Mesenchymal stem cell (in vitro differentiated cells and primary cell): Measurements from ENCODE around the gene NHLRC4.
A peak's percentile ranks its signal among the peaks of the same experiment; 100 is the strongest.

ENCODE experiments used
- DNase-seq: peaks from one replicate; pipeline ENCODE4 v3.0.0-alpha.2; 2013
- H2AFZ ChIP-seq: one replicate; pipeline ENCODE4 v1.6.1; 2013; ENCODE audit warnings: low read depth, mild to moderate bottlenecking, control low read depth, inconsistent platforms, low read length, moderate library complexity
- H2AK5ac ChIP-seq: 2 replicates; pipeline ENCODE4 v1.6.1; 2013; ENCODE audit warnings: low read length, moderate library complexity, mild to moderate bottlenecking, inconsistent platforms; ENCODE audit not compliant: severe bottlenecking
- H2BK120ac ChIP-seq: one replicate; pipeline ENCODE4 v1.6.1; 2013; ENCODE audit warnings: low read depth, mild to moderate bottlenecking, inconsistent platforms, low read length, moderate library complexity
- H2BK12ac ChIP-seq, 2 experiments: one replicate each; pipeline ENCODE4 v1.6.1; 2013; ENCODE audit warnings: inconsistent platforms in 2 of 2, low read length in 2 of 2, mild to moderate bottlenecking in 2 of 2, moderate library complexity in 2 of 2, control low read depth in 1 of 2
- H2BK15ac ChIP-seq: one replicate; pipeline ENCODE4 v1.6.1; 2013; ENCODE audit warnings: mild to moderate bottlenecking, low read depth, inconsistent platforms; ENCODE audit not compliant: poor library complexity, severe bottlenecking
- H2BK5ac ChIP-seq: 2 replicates; pipeline ENCODE4 v1.6.1; 2013; ENCODE audit warnings: low read depth, mild to moderate bottlenecking, low read length, control low read depth, inconsistent platforms; ENCODE audit not compliant: poor library complexity, severe bottlenecking
- H3K14ac ChIP-seq, 2 experiments: one replicate each; pipeline ENCODE4 v1.6.1; 2013; ENCODE audit warnings: inconsistent platforms in 2 of 2, low read length in 2 of 2, control low read depth in 1 of 2, mild to moderate bottlenecking in 1 of 2, moderate library complexity in 1 of 2
- H3K18ac ChIP-seq, 2 experiments: one replicate each; pipeline ENCODE4 v1.6.1; 2013; ENCODE audit warnings: inconsistent platforms in 2 of 2, low read length in 2 of 2, control low read depth in 1 of 2, low read depth in 1 of 2, mild to moderate bottlenecking in 1 of 2
- H3K23ac ChIP-seq, 2 experiments: one replicate each; pipeline ENCODE4 v1.6.1; 2013; ENCODE audit warnings: inconsistent platforms in 2 of 2, low read length in 2 of 2, mild to moderate bottlenecking in 2 of 2, moderate library complexity in 2 of 2, control low read depth in 1 of 2
- H3K27ac ChIP-seq: 2 replicates; pipeline ENCODE4 v1.5.1; 2013; ENCODE audit warnings: mild to moderate bottlenecking, moderate library complexity, low read length, control low read depth, inconsistent platforms; ENCODE audit not compliant: poor library complexity, severe bottlenecking
- H3K27me3 ChIP-seq, 2 experiments: 2 replicates each; pipeline versions ENCODE4 v1.6.1 to v1.7.0; 2013; ENCODE audit warnings: low read length in 2 of 2, mild to moderate bottlenecking in 2 of 2, moderate library complexity in 2 of 2, control low read depth in 1 of 2, inconsistent platforms in 1 of 2; ENCODE audit not compliant: control insufficient read depth in 1 of 2, insufficient read depth in 1 of 2
- H3K36me3 ChIP-seq, 2 experiments: 2 replicates each; pipeline versions ENCODE4 v1.6.1 to v1.7.0; 2013; ENCODE audit warnings: low read length in 2 of 2, control low read depth in 1 of 2, inconsistent platforms in 1 of 2, low read depth in 1 of 2, mild to moderate bottlenecking in 1 of 2; ENCODE audit not compliant: insufficient read depth in 2 of 2, control insufficient read depth in 1 of 2
- H3K4ac ChIP-seq, 2 experiments: one replicate each; pipeline ENCODE4 v1.6.1; 2013; ENCODE audit warnings: inconsistent platforms in 2 of 2, low read length in 2 of 2, mild to moderate bottlenecking in 2 of 2, moderate library complexity in 2 of 2, control low read depth in 1 of 2, low read depth in 1 of 2
- H3K4me1 ChIP-seq: 2 replicates; pipeline ENCODE4 v1.6.1; 2013; ENCODE audit warnings: low read depth, low read length, control low read depth; ENCODE audit not compliant: control insufficient read depth, insufficient read depth
- H3K4me2 ChIP-seq: 2 replicates; pipeline ENCODE4 v1.6.1; 2013; ENCODE audit warnings: low read length, mild to moderate bottlenecking, inconsistent platforms; ENCODE audit not compliant: poor library complexity, severe bottlenecking
- H3K4me3 ChIP-seq, 2 experiments: 2 replicates each; pipeline versions ENCODE4 v1.5.1 to v1.7.0; 2013; ENCODE audit warnings: low read length in 2 of 2, mild to moderate bottlenecking in 2 of 2, control low read depth in 1 of 2, low read depth in 1 of 2; ENCODE audit not compliant: insufficient read depth in 1 of 2
- H3K79me1 ChIP-seq: replicated peaks from 2 replicates; pipeline ENCODE4 v1.6.1; 2013; ENCODE audit warnings: mild to moderate bottlenecking, control low read depth, low read length, inconsistent platforms; ENCODE audit not compliant: poor library complexity, severe bottlenecking
- H3K9ac ChIP-seq: 2 replicates; pipeline ENCODE4 v1.7.0; 2013; ENCODE audit warnings: mild to moderate bottlenecking, low read length, moderate library complexity
- H3K9me3 ChIP-seq: 2 replicates; pipeline ENCODE4 v1.7.0; 2013; ENCODE audit warnings: mild to moderate bottlenecking, low read length; ENCODE audit not compliant: control insufficient read depth
- H4K8ac ChIP-seq: one replicate; pipeline ENCODE4 v1.6.1; 2013; ENCODE audit warnings: inconsistent platforms, mild to moderate bottlenecking, low read length, moderate library complexity
- H4K91ac ChIP-seq: one replicate; pipeline ENCODE4 v1.6.1; 2013; ENCODE audit warnings: mild to moderate bottlenecking, low read length, inconsistent platforms
- WGBS: methylation state at CpG from one replicate; pipeline ENCODE4 v1.1.7; 2013; ENCODE audit warnings: mixed read lengths; 5-methylcytosine and 5-hydroxymethylcytosine counted together

NHLRC4 gene

DNA sequence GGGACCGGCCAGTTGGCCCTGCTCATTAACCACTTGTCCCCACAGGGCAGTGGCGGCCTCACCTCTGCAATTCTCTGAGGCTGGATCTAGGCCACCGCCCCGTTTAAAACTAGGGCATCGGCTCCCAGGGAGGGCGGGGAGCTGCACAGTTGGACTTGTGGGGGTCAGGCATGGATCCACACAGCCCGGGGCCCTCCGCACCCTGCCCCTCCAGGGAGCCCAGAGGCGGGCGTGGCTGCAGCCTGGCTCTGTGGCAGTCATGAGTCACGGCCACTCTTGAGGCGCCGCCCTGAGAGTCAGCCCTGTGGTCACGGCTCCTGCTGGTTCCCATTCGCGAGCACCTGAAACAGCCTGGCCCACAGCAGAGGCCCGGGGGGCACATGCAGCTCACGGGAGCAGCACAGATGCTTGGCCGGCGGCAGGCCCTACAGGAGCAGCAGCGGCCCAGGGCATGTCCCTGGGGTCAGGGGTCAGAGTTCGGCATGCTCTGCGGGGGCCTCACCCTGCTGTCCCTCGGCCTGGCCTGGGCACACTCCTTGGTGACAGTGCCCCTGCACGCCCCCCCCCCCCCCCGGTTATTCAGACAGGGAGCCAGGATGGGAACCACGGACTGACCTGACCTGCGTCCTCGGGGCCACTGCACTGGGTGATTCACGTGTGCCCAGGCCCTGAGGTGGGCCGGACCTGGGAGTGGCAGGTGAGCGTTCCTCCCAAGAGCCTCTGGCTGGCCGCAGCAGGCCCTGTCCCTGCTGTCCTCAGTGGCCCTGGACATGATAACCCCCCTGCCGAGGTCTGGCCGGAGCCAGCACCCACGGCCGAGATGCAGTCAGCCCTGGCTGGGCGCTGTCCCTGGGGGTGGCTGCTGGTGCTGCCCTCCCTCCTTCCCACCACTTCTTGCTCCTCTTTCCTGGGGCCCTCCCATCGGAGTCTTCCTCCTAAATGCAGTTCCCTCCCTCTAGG lies 31.1 kb upstream of the NHLRC4 start:
- H3K9ac ChIP-seq: peak overlapping the region; percentile 39
- H3K23ac ChIP-seq: no peak overlapping the region
- H2BK12ac ChIP-seq: peak overlapping the region; percentile 1 to 59
- peak overlapping the region; percentile 30 for H3K4me2 ChIP-seq
- peak overlapping the region in 1 of 2 experiments; percentile 36 for H3K4me3 ChIP-seq
- H3K27ac ChIP-seq: no peak overlapping the region
- H3K4me1 ChIP-seq: peaks cover 67% of the 10 kb centered on the region
- WGBS: 71% methylated on average over 39 of the region's 39 CpGs
- H3K14ac ChIP-seq: peak overlapping the region in 1 of 2 experiments; percentile 49
- no peak overlapping the region for H2AK5ac ChIP-seq
- H2BK15ac ChIP-seq: no peak overlapping the region
- H2BK120ac ChIP-seq: no peak overlapping the region
- H4K8ac ChIP-seq: peak overlapping the region; percentile 65
- peaks cover 9 to 59% of the 10 kb centered on the region in 2 experiments for H3K36me3 ChIP-seq
- H3K4ac ChIP-seq: peak overlapping the region; percentile 6 to 22
- no peaks in the 10 kb centered on the region for H3K9me3 ChIP-seq
- peak; percentile 78 for DNase-seq
- H2BK5ac ChIP-seq: no peak overlapping the region
- H3K79me1 ChIP-seq: peaks cover 33% of the 10 kb centered on the region
- peak overlapping the region; percentile 52 for H4K91ac ChIP-seq
- peak overlapping the region in 1 of 2 experiments; percentile 61 for H3K18ac ChIP-seq
- H2AFZ ChIP-seq: no peak overlapping the region
- no peaks in the 10 kb centered on the region for H3K27me3 ChIP-seq

DNA sequence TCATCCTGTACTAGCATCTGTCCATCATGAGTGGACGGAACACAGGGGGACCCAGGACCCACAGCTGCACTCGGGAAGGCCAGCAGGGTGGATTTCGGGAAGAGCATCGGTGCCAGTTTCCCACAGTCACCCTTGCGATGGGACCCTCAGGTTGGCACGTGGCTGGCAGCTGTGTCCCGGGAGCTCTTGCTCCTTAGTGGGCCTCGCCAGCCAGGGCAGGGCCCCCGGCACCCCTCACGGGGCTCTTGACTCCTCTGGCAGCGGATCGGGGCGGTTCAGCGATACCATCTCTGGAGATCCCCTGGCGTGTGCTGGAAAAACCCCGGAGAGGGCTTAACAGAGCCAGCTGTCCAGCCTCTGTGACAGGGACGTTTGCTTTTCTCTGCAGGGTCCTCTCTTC lies 30.1 kb upstream of the NHLRC4 start:
- Histone ChIP-seq H3K79me1 (peaks cover 37% of the 10 kb centered on the region), H3K27me3 (no peaks in the 10 kb centered on the region), H3K9ac (no peak overlapping the region), H3K14ac (no peak overlapping the region), H2BK12ac (no peak overlapping the region), H3K4ac (no peak overlapping the region), H3K4me3 (no peak overlapping the region), H3K27ac (no peak overlapping the region), H4K91ac (no peak overlapping the region), H3K23ac (no peak overlapping the region), H2BK5ac (no peak overlapping the region), H3K18ac (no peak overlapping the region), H3K36me3 (peaks cover 9 to 62% of the 10 kb centered on the region in 2 experiments), H3K4me2 (no peak overlapping the region), H2AK5ac (no peak overlapping the region), H2BK15ac (no peak overlapping the region), H2AFZ (no peak overlapping the region), H3K4me1 (peaks cover 69% of the 10 kb centered on the region), H4K8ac (no peak overlapping the region), H2BK120ac (no peak overlapping the region), H3K9me3 (no peaks in the 10 kb centered on the region)
- no peak for DNase-seq
- WGBS: 93% methylated on average over 17 of the region's 17 CpGs

DNA sequence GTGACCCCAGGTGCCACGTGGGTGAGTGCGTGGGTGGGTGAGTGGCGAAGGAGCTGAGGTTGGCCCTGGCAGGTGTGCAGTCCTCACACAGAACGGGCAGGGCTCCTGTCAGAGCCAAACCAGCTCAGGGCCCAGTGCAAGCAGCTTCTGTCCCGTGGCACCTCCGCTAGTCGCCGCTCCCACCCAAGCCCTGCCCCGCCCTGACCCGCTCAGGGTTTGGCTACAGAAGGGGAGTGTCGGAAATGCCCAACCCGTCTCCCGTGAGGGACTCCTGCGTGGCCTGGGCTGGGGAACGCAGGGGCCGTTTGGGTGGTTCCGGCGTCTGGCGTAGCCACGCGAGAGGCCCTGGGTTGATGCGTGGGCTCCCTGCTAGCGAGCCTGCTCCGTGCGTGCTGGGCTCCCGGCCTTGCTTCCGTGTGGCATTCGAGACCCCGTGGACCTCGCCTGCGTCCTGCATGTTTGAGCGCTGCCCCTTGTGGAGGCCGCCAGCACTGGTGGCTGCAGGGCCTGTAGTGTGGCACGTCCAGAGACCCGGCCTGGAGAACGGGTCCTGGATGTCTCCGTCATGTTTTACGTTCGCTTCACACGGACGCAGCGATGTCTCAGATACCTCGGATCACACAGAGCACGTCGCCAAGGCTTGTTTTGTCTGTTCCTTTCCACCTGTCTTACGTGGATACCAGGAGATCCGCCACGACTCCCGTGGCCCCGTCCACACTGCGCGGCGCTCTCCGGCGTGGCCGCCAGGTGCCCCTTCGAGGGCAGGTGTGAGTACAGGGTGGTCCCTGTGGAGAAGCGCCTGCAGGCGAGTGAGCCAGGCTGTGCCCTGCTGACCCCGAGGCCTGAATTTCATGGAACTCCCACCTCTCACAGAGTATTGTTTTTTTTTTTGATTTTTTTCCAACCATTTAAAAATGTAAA lies 29.1 kb upstream of the NHLRC4 start:
- H2BK120ac ChIP-seq: no peak overlapping the region
- no peak overlapping the region for H2AFZ ChIP-seq
- no peak overlapping the region for H3K9ac ChIP-seq
- H2AK5ac ChIP-seq: no peak overlapping the region
- peaks cover 69% of the 10 kb centered on the region for H3K4me1 ChIP-seq
- H4K8ac ChIP-seq: no peak overlapping the region
- no peak overlapping the region for H3K27ac ChIP-seq
- H3K14ac ChIP-seq: no peak overlapping the region
- H3K9me3 ChIP-seq: no peaks in the 10 kb centered on the region
- H3K4me2 ChIP-seq: no peak overlapping the region
- H2BK12ac ChIP-seq: no peak overlapping the region
- no peak overlapping the region for H3K4me3 ChIP-seq
- H3K18ac ChIP-seq: no peak overlapping the region
- no peak for DNase-seq
- no peaks in the 10 kb centered on the region for H3K27me3 ChIP-seq
- H3K79me1 ChIP-seq: peaks cover 37% of the 10 kb centered on the region
- no peak overlapping the region for H3K4ac ChIP-seq
- no peak overlapping the region for H4K91ac ChIP-seq
- 98% methylated on average over 60 of the region's 60 CpGs for WGBS
- no peak overlapping the region for H2BK15ac ChIP-seq
- no peak overlapping the region for H3K23ac ChIP-seq
- H3K36me3 ChIP-seq: peaks cover 9 to 62% of the 10 kb centered on the region in 2 experiments
- no peak overlapping the region for H2BK5ac ChIP-seq
